ENCODE results near the gene MPPE1. TPM values are rescaled to one million over a fixed set of nuclear protein-coding genes. Genes with fewer than 3 reads are reported as not detected.
A peak's percentile ranks its signal among the peaks of the same experiment; 100 is the strongest.

Gene MPPE1
- total and polyA plus RNA-seq, 2 donors from 2014 or later = 48.1 to 71.8 TPM

GRCh38 chr18:11909591-11910026 is 1.5 kb upstream of the MPPE1 start:
- intact Hi-C loops (cut with DNase I) = no loop called here
- Histone ChIP-seq H3K4me3 (ENCODE audit: low read length in 3 of 3) (peak overlapping the region in 2 of 3 donors; percentile 73 to 96), H3K36me3 (ENCODE audit: control insufficient read depth in 2 of 3, insufficient read depth in 3 of 3, low read length in 3 of 3) (no peaks in the 10 kb centered on the region), H3K9me3 (ENCODE audit: control insufficient read depth in 2 of 3, insufficient read depth in 1 of 3, low read length in 3 of 3) (no peaks in the 10 kb centered on the region), H3K4me1 (ENCODE audit: control insufficient read depth in 2 of 3, insufficient read depth in 2 of 3, low read depth in 1 of 3, low read length in 3 of 3) (peaks cover 3 to 15% (median 10%) of the 10 kb centered on the region in 3 donors), H3K27ac (ENCODE audit: low read depth in 2 of 2, low read length in 2 of 2) (peak overlapping the region; percentile 99), H3K27me3 (ENCODE audit: control insufficient read depth, insufficient read depth, low read length) (no peaks in the 10 kb centered on the region), H3K9ac (ENCODE audit: low read length in 3 of 3) (peak overlapping the region in 1 of 3 donors; percentile 97)
- no peak for TF ChIP-seq CTCF (IDR thresholded peaks at IDR 0.05; ENCODE audit: borderline replicate concordance, extremely low read depth, insufficient read depth)
- FAIRE-seq (no peak), DNase-seq (peak in 2 of 5 donors; percentile 3 to 23)

- peaks cover 3 to 15% (median 10%) of the 10 kb centered on the region in 3 donors for H3K4me1 ChIP-seq (ENCODE audit: control insufficient read depth in 2 of 3, insufficient read depth in 2 of 3, low read depth in 1 of 3, low read length in 3 of 3)
- H3K27me3 ChIP-seq (ENCODE audit: control insufficient read depth, insufficient read depth, low read length) = no peaks in the 10 kb centered on the region
- no peak for FAIRE-seq
- H3K36me3 ChIP-seq (ENCODE audit: control insufficient read depth in 2 of 3, insufficient read depth in 3 of 3, low read length in 3 of 3) = no peaks in the 10 kb centered on the region
- intact Hi-C loops (cut with DNase I) = no loop called here
- H3K9ac ChIP-seq (ENCODE audit: low read length in 3 of 3) = peak overlapping the region in 2 of 3 donors; percentile 94 to 97
- H3K27ac ChIP-seq (ENCODE audit: low read depth in 2 of 2, low read length in 2 of 2) = peak overlapping the region; percentile 99
- TF ChIP-seq CTCF (IDR thresholded peaks at IDR 0.05; ENCODE audit: borderline replicate concordance, extremely low read depth, insufficient read depth) = no peak
- H3K4me3 ChIP-seq (ENCODE audit: low read length in 3 of 3) = peak overlapping the region; percentile 49 to 96 (median 73)
- no peaks in the 10 kb centered on the region for H3K9me3 ChIP-seq (ENCODE audit: control insufficient read depth in 2 of 3, insufficient read depth in 1 of 3, low read length in 3 of 3)
- peak in 1 of 5 donors; percentile 61 for DNase-seq
Measured at GRCh38 chr18:11909061-11909455, 941 bp upstream of the MPPE1 start.

GRCh38 chr18:11906926-11907874 is 917 bp downstream of the MPPE1 start:
- H3K27ac ChIP-seq (ENCODE audit: low read depth in 2 of 2, low read length in 2 of 2) = no peak overlapping the region
- H3K9ac ChIP-seq (ENCODE audit: low read length in 3 of 3) = peak overlapping the region in 1 of 3 donors; percentile 94
- H3K9me3 ChIP-seq (ENCODE audit: control insufficient read depth in 2 of 3, insufficient read depth in 1 of 3, low read length in 3 of 3) = no peaks in the 10 kb centered on the region
- H3K4me3 ChIP-seq (ENCODE audit: low read length in 3 of 3) = peak overlapping the region; percentile 77 to 96 (median 82)
- FAIRE-seq = no peak
- DNase-seq = peak in 1 of 5 donors; percentile 21
- TF ChIP-seq CTCF (IDR thresholded peaks at IDR 0.05; ENCODE audit: borderline replicate concordance, extremely low read depth, insufficient read depth) = no peak
- no peaks in the 10 kb centered on the region for H3K27me3 ChIP-seq (ENCODE audit: control insufficient read depth, insufficient read depth, low read length)
- H3K4me1 ChIP-seq (ENCODE audit: control insufficient read depth in 2 of 3, insufficient read depth in 2 of 3, low read depth in 1 of 3, low read length in 3 of 3) = peaks cover 3 to 15% (median 10%) of the 10 kb centered on the region in 3 donors
- H3K36me3 ChIP-seq (ENCODE audit: control insufficient read depth in 2 of 3, insufficient read depth in 3 of 3, low read length in 3 of 3) = peaks cover 0 to 5% (median 4%) of the 10 kb centered on the region in 3 donors
- intact Hi-C loops (cut with DNase I) = no loop called here
